ENCODE data around the gene RNGTT.
"Not testable (repeated sequence)": the region's sequence is repeated elsewhere in the genome, so short reads cannot be mapped to it uniquely, and the experiment has no call there.

The RNGTT gene

GRCh38 chr6:88914895-88915598 lies 48.4 kb downstream of the RNGTT start:
- in situ Hi-C loops (cut with MboI; ENCODE audit: low sequenced_read_pairs): no loop called here

- in situ Hi-C loops (cut with MboI; ENCODE audit: low sequenced_read_pairs): no loop called here
Observed at GRCh38 chr6:88914180-88914579, 49.2 kb downstream of the RNGTT start.

GRCh38 chr6:88913471-88913870 lies 49.9 kb downstream of the RNGTT start:
- in situ Hi-C loops (cut with MboI; ENCODE audit: low sequenced_read_pairs): no loop called here

GRCh38 chr6:88910922-88911778 lies 52.3 kb downstream of the RNGTT start:
- in situ Hi-C loops (cut with MboI; ENCODE audit: low sequenced_read_pairs): no loop called here

GRCh38 chr6:88908598-88909548 lies 54.5 kb downstream of the RNGTT start:
- in situ Hi-C loops (cut with MboI; ENCODE audit: low sequenced_read_pairs): no loop called here

- in situ Hi-C loops (cut with MboI; ENCODE audit: low sequenced_read_pairs): not testable (repeated sequence)
Observed at GRCh38 chr6:88907148-88907547, 56.3 kb downstream of the RNGTT start.

GRCh38 chr6:88899569-88900316 lies 63.7 kb downstream of the RNGTT start:
- in situ Hi-C loops (cut with MboI; ENCODE audit: low sequenced_read_pairs): no loop called here

- in situ Hi-C loops (cut with MboI; ENCODE audit: low sequenced_read_pairs): no loop called here
Observed at GRCh38 chr6:88895911-88896310, 67.5 kb downstream of the RNGTT start.

- in situ Hi-C loops (cut with MboI; ENCODE audit: low sequenced_read_pairs): no loop called here
Observed at GRCh38 chr6:88890860-88891845, 72.3 kb downstream of the RNGTT start.

- in situ Hi-C loops (cut with MboI; ENCODE audit: low sequenced_read_pairs): no loop called here
Observed at GRCh38 chr6:88890394-88890793, 73.0 kb downstream of the RNGTT start.

GRCh38 chr6:88884361-88884760 lies 79.1 kb downstream of the RNGTT start:
- in situ Hi-C loops (cut with MboI; ENCODE audit: low sequenced_read_pairs): no loop called here

- in situ Hi-C loops (cut with MboI; ENCODE audit: low sequenced_read_pairs): no loop called here
Observed at GRCh38 chr6:88882536-88882935, 80.9 kb downstream of the RNGTT start.

- in situ Hi-C loops (cut with MboI; ENCODE audit: low sequenced_read_pairs): no loop called here
Observed at GRCh38 chr6:88881451-88881850, 82.0 kb downstream of the RNGTT start.

- in situ Hi-C loops (cut with MboI; ENCODE audit: low sequenced_read_pairs): no loop called here
Observed at GRCh38 chr6:88880021-88880420, 83.4 kb downstream of the RNGTT start.

- in situ Hi-C loops (cut with MboI; ENCODE audit: low sequenced_read_pairs): no loop called here
Observed at GRCh38 chr6:88877893-88878292, 85.5 kb downstream of the RNGTT start.

- in situ Hi-C loops (cut with MboI; ENCODE audit: low sequenced_read_pairs): no loop called here
Observed at GRCh38 chr6:88872962-88873361, 90.5 kb downstream of the RNGTT start.

GRCh38 chr6:88871498-88871897 lies 91.9 kb downstream of the RNGTT start:
- in situ Hi-C loops (cut with MboI; ENCODE audit: low sequenced_read_pairs): no loop called here

GRCh38 chr6:88870717-88871330 lies 92.6 kb downstream of the RNGTT start:
- in situ Hi-C loops (cut with MboI; ENCODE audit: low sequenced_read_pairs): no loop called here
